Erythroblast (primary cell): ENCODE results near the gene KCNMB2.

Experiments used
- DNase-seq, 2 experiments: peaks; one replicate each; lab custom pipeline; 2025; lab: John Stamatoyannopoulos, UW
- GATA1 ChIP-seq: IDR thresholded peaks from 2 replicates; pipeline ENCODE4 v1.6.1; 2011; ENCODE audit warnings: low read depth, mild to moderate bottlenecking, control low read depth, low read length, moderate library complexity
- POLR2A ChIP-seq: IDR thresholded peaks from 2 replicates; pipeline ENCODE4 v1.6.1; 2011; ENCODE audit warnings: mild to moderate bottlenecking, low read length

KCNMB2 gene

DNA sequence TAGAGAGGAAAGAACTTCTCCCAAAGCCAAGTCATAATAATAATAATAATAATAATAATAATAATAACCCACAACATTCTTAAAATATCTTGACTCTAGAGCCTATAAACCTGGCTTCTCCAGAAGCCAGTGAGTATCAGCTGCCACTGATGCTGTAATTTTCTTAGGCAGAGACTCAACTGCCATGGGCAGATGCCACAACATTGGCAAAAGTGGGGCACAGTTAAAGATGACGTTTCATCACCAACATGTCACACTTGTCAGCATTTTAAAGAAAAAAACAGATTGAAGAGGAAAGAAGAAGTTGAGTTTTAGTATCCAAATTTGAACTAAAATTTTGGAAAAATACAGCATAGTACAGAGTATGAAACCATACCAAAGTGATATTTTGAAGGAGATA, 270.4 kb downstream of the KCNMB2 start:
- DNase-seq: no peak
- no peak for TF ChIP-seq GATA1

DNA sequence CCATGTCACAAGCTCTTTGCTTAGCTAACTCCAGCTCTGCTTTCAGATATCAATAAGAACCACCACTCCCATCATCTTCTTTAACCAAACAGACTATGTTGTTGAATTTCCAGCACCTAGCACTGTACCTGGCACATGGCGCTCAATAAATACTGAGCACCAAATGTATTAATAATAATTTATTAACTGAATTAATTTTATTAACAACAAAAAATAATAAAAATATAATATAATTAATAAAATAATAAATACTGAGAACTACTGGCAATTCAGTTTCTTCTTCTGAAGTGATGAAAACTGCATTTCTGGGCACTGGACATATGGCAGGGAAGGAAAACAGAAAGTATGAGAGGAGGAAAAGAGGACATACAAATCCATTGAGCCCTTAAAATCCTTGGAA, 271.5 kb downstream of the KCNMB2 start:
- TF ChIP-seq POLR2A (no peak), GATA1 (no peak)
- DNase-seq: no peak

- no peak for DNase-seq
- no peak for TF ChIP-seq POLR2A
- TF ChIP-seq GATA1: no peak
These were observed 272.5 kb downstream of the KCNMB2 start for GRCh38 chr3:178808748-178809147.

DNA sequence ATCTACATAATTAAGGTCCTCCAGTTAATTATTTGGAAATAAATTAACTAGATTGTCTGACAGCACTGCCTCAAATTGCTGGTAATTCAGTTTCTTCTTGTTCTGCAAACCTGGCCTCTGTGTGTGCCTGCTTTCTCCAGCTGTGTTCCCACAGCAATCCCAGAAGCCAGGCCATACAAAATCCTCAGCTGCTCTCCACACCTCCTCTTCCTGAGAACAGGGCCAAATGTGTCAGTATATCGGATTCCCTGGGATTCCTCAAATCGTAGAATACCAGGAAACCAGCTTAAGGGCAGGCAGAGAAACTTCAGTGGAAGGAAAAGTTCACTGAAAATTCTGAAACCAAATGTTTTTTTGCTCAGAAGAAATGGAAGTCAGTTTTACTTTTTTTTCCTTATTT, 273.9 kb downstream of the KCNMB2 start:
- TF ChIP-seq POLR2A: no peak
- TF ChIP-seq GATA1: no peak
- DNase-seq: no peak

- no peak for TF ChIP-seq POLR2A
- no peak for TF ChIP-seq GATA1
- no peak for DNase-seq
These were observed 286.5 kb downstream of the KCNMB2 start for GRCh38 chr3:178822722-178823121.

DNA sequence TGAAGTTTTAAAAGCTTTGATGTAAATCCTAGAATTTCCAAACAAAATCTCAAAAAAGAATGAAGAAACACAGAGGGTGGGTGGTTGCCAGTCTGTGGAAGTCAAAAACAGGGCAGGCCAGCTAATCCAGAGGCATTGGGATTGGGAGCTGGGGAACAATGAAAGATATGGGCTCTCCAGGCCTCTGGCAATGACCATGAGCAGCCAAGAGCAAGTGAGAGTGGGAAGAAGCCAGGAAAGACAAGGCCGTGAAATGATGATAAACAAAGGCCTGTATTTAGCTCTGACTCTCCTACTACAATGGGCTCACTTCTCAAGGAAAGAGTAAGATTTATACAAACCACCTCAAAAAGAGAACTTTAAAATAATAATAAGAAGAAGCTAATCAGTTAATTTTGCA, 286.9 kb downstream of the KCNMB2 start:
- TF ChIP-seq GATA1: no peak
- no peak for TF ChIP-seq POLR2A
- no peak for DNase-seq

- TF ChIP-seq GATA1: no peak
- no peak for DNase-seq
These were observed 287.5 kb downstream of the KCNMB2 start for GRCh38 chr3:178823591-178824246.

DNA sequence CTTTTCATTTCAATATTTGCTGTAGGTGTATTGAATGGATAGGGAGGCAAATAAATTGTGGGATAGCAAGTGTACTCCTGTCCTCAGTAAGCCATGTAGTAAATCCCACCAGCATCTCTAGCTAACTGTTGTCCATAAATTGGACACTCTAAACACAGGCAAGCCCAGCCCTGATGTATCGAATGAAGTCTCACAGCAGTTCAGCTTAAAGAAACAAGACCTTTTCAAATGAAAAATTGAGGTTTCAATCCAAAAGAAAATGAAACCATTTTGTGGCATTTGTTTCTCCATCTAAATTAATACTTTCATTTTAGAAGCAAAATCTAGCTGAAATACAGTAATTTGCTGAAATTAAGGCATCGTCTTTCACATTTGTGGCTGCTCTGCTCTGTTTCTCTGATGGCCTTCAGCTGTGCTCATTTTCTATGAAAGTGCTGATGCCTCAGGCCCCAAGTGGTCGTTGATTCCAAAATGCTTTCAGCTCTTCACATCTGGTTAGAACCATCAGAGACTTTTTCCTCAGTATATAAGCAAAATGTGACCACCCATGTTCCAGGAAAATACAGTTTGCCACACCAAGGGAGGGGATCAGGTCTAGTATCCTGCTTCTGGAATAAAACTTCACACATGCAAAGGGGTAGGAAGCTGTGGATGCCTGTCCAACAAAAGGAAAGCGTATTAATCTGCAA, 290.3 kb downstream of the KCNMB2 start:
- no peak for DNase-seq
- TF ChIP-seq GATA1: no peak
- no peak for TF ChIP-seq POLR2A

DNA sequence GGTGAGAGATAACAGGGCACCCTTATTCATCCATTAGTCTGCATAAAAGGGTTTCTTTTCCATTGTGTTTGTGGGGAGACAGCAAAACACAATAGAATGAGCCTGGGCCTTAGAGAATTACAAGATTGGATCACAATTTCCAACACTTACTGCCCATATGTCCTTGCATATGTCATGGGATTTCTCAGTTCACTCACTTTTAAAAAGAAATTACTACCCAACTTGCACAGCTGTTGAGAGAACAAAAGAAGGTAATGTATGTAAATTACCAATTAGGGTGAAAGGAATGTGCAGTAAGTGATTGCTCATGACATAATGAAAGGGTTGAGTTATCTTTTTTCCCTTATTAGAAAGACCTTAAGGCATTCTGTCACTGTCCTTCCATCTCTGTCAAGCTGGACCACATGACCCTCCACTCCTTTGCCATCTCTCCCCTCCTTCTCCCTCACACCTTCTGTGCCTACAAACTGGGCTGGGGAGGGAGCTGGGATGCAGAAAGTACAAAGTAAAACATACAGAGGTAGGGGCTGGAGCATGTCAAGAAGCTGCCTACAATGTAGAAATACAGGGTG, 291.1 kb downstream of the KCNMB2 start:
- no peak for DNase-seq
- TF ChIP-seq GATA1: no peak
- no peak for TF ChIP-seq POLR2A

DNA sequence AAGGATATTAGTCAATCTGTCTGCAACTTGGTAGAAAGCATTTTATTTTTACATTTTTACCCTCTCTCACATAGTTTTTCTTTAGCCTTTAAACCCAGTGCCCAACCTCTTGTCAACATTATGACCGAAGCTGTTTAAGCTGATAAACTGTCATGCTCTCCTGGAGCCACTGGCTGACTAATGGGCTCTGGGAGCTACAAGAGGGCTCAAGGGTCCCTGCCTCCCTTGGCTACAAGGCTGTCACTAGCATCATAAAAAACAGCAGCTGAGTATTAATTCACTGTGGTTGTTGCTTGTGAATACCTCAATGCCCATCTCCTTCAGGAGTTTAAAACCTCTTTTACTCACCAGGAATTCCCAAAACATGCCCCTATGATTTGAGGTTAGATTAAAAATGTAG, 297.5 kb downstream of the KCNMB2 start:
- DNase-seq: no peak
- no peak for TF ChIP-seq GATA1
- no peak for TF ChIP-seq POLR2A

GRCh38 chr3:178835033-178835432, 298.8 kb downstream of the KCNMB2 start:
- TF ChIP-seq GATA1 (no peak), POLR2A (no peak)
- DNase-seq: no peak

DNA sequence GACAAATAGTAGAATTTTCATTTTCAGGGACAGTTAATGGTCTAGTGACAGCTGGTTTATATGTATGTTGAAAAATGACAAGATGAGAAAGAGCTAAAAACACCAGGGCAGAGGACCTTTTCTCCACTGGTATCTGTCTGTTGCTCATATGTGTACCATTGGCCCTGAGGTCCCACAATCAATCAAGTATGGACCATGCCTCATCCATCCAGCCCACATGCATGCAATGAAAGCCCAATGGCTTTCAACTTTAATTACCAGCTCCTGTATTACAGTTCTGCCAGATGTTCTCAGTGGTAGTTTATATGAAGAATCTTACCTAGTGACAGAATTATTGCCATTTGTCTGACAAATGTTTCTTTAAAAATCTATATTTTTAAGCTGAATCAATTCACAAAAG, 301.3 kb downstream of the KCNMB2 start:
- no peak for DNase-seq
- TF ChIP-seq GATA1: no peak
- TF ChIP-seq POLR2A: no peak

DNA sequence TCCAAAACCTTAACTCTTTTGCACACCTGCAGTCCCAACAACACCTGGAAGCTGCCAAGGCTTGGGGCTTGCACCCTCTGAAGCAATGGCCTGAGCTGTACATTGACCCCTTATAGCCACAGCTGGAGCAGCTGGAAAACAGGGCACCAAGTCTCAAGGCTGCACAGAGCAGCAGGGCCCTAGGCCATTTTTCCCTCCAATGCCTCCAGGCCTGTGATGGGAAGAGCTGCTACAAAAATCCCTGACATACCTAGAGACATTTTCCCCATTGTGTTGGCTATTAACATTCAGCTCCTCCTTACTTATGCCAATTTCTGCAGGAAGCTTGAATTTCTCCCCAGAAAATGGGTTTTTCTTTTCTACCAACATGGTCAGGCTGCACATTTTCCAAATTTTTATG, 304.4 kb downstream of the KCNMB2 start:
- no peak for DNase-seq
- no peak for TF ChIP-seq GATA1
- TF ChIP-seq POLR2A: no peak

- no peak for DNase-seq
- no peak for TF ChIP-seq GATA1
- no peak for TF ChIP-seq POLR2A
These were observed 304.8 kb downstream of the KCNMB2 start for GRCh38 chr3:178841011-178841410.

DNA sequence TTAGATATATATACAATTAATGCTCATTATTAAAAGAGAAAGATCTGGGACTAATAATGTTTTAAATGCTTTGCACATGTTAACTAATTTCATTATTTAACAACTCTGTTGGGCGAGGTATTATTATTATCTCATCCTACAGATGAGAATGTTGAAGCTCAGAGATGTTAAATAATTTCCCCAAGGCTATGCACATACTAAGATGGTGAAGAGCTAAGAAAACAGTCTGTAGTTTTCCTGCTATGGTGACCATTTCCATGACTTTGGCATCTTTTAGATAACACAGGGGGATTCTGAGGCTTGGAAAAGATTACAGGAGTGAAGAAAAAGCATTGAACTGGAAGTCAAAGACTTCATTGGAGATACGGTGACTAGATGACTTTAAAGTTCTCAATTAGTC, 308.7 kb downstream of the KCNMB2 start:
- DNase-seq: no peak
- TF ChIP-seq POLR2A: no peak
